Esophagus squamous epithelium (tissue), 4 donors: Measurements from ENCODE around the gene CSNK1A1.
"Not testable (repeated sequence)": the region's sequence is repeated elsewhere in the genome, so short reads cannot be mapped to it uniquely, and the experiment has no call there.

Experiments used
- POLR2A ChIP-seq, 4 donors: fragments of 450-650 bp; IDR thresholded peaks; one replicate each; pipeline ENCODE4 v1.6.1; 2017; ENCODE audit warnings: antibody characterized with exemption in 4 of 4, mild to moderate bottlenecking in 4 of 4, moderate library complexity in 3 of 4
- TF ChIP-seq, protein P1 (sequence below), 6 experiments: fragments of 450-650 bp in 4 of 6; fragments of 200-600 bp in 2 of 6; sonication (generic) in 2 of 6; IDR thresholded peaks; one replicate each; pipeline ENCODE4 v1.5.1; 2016 to 2019; ENCODE audit warnings: antibody characterized with exemption in 6 of 6, mild to moderate bottlenecking in 4 of 6, moderate library complexity in 4 of 6

DNA sequence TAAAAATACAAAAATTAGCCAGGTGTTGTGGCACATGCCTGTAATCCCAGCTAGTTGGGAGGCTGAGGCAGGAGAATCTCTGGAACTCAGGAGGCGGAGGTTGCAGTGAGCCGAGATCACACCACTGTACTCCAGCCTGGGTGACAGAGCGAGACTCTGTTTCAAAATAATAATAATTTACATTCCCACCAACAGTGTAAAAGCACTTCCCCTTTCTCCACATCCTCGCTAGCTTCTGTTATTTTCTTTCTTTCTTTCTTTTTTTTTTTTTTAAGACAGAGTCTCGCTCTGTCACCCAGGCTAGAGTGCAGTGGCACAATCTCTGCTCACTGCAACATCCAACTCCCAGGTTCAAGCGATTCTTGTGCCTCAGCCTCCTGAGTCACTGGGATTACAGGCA, 89.3 kb downstream of the CSNK1A1 start:
- TF ChIP-seq, protein P1, sequence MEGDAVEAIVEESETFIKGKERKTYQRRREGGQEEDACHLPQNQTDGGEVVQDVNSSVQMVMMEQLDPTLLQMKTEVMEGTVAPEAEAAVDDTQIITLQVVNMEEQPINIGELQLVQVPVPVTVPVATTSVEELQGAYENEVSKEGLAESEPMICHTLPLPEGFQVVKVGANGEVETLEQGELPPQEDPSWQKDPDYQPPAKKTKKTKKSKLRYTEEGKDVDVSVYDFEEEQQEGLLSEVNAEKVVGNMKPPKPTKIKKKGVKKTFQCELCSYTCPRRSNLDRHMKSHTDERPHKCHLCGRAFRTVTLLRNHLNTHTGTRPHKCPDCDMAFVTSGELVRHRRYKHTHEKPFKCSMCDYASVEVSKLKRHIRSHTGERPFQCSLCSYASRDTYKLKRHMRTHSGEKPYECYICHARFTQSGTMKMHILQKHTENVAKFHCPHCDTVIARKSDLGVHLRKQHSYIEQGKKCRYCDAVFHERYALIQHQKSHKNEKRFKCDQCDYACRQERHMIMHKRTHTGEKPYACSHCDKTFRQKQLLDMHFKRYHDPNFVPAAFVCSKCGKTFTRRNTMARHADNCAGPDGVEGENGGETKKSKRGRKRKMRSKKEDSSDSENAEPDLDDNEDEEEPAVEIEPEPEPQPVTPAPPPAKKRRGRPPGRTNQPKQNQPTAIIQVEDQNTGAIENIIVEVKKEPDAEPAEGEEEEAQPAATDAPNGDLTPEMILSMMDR (IDR thresholded peaks at IDR 0.05), result not testable (repeated sequence)
- not testable (repeated sequence) for TF ChIP-seq POLR2A (IDR thresholded peaks at IDR 0.05)
